M059J (cell line): Measurements from ENCODE around the gene GRIN1. TPM values are rescaled to one million over a fixed set of nuclear protein-coding genes. Genes with fewer than 3 reads are reported as not detected.

ENCODE experiments used
- DNase-seq: peaks from one replicate; pipeline ENCODE4 v3.0.0-alpha.2; 2012; ENCODE audit warnings: low read depth
- total RNA-seq: library from RNA; depleted of rRNA; stranded (reverse); fragments of >200 nt; shearing (Covaris generic); gene quantifications from 2 replicates; pipeline ENCODE4 v1.2.3, GENCODE V29; 2014; rRNA removed

GRIN1 gene
- total RNA-seq, 1 experiment from 2014 or later, result not detected

DNA sequence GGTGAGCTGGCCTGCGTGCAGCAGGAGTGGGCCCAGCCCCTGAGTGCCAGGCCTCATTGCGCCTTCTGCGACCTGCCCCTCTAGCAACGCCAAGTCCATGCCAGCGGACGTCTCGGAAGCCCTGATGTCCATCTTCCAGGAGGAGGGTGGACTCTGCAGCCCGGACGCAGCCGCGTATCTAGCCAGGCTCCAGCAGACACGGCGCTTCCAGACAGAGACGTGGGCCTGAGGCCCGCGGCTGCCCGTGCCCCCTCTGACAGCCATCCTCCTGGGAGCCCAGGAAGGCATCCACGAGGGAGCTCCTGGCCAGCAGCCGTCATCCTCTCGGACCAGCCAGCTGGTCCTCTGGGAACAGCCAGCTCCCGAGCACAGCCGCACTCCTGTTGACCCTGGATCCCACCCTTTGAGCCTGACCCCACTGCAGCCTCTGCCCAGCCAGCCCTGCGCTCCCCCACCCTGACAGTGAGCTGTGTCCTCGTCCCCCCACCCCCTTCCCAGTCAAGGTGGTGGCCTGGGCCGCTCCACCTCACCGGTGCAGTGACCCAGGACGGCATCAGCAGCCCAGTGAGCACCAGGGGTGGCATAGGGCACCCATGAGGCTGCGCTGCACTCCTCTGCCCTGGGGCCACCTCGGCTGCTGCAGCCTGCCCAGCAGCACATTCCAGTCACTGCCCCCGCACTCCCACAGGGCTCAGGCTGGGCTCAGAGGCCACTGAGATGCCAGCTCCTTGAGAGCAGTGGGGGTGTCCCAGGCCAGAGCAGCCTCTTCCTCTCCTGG is 77.4 kb downstream of the GRIN1 start:
- DNase-seq, result no peak

DNA sequence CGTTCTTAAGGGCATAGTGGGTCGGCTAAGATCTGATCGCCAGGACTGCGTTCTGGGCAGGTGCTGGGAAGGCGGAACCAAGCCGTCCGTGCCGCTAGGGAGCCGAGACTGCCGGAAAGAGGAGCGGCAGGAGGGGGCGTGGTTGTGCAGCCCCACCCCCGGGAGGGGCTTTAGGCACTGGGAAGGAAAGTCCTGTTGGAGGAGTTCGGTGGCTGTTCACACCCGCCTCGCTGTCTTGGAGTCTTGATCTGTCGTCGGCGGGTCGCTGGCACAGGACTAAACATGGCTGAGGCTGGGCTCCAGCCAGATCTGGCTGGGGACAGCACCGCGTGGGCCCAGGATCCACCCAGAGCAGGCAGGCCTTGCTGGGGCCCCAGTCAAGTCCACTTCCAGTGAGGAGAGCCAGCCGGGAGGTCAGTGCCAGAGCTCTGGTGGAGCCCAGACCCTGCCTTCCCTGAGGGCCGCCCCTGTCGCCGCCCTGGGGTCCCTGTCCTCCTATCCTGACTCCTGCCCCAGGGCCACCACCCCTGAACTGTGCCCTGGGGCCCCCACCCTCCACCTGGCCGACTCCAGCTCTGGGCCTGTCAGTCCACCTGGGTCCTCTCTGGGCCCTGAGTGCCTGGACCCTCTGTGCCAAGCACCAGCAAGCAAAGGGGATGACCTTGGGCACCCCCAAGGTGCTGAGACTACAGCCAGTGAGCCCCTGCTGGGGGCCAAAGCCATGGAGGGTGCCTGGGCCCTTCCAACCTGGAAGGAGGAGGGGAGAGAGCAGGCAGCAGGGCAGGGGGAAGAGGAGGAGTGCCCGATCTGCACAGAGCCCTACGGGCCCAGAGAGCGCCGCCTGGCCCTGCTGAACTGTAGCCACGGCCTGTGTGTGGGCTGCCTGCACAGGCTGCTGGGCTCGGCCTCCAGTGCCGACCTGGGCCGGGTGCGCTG is 78.6 kb downstream of the GRIN1 start:
- DNase-seq, result no peak

DNA sequence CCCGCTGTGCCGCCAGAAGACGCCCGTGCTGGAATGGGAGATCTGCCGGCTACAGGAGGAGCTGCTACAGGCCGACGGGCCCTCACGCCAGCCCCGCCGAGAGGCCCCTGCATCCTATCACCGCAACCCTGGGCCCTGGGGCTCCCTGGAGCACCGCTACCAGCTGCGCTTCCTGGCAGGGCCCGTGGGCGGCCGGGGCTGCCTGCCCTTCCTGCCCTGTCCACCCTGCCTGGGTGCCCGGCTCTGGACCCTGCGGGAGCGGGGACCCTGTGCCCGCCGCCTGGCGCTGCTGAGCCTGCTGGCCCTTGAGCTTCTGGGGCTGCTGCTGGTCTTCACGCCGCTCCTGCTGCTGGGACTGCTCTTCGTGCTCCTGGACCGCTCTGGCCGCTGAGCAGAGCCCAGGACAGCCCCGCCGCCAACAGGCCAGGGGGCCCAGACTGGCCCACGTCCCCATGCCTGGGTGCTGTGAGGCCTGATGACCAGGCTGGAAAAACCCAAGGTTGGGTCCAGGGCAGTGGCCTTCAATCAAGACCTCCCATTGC is 79.3 kb downstream of the GRIN1 start:
- DNase-seq, result no peak

Other genes starting within 250 kb of the GRIN1 start
- 78.4 and 117 TPM in 2 replicates for gene FBXW5, start 194.4 kb upstream of the GRIN1 start, total RNA-seq
- 0.89 TPM in 1 of 2 replicates, not detected in the other for gene C8G, start 193.9 kb upstream of the GRIN1 start, total RNA-seq
- 1.2 TPM in 1 of 2 replicates, not detected in the other for gene LCN12, start 186.9 kb upstream of the GRIN1 start, total RNA-seq
- not detected in 2 replicates for gene PTGDS, start 161.7 kb upstream of the GRIN1 start, total RNA-seq
- not detected in 2 replicates for gene LCNL1, start 156.2 kb upstream of the GRIN1 start, total RNA-seq
- 53.1 and 59.0 TPM in 2 replicates for gene PAXX, start 146.7 kb upstream of the GRIN1 start, total RNA-seq
- 11.0 and 18.9 TPM in 2 replicates for gene CLIC3, start 142.6 kb upstream of the GRIN1 start, total RNA-seq
- gene ABCA2, start 110.9 kb upstream of the GRIN1 start, total RNA-seq, result 9.2 and 10.2 TPM in 2 replicates
- gene FUT7, start 107.1 kb upstream of the GRIN1 start, total RNA-seq, result not detected in 2 replicates
- gene NPDC1, start 93.0 kb upstream of the GRIN1 start, total RNA-seq, result 8.2 and 10.7 TPM in 2 replicates
- gene ENTPD2, start 85.1 kb upstream of the GRIN1 start, total RNA-seq, result not detected in 2 replicates
- 11.8 and 28.5 TPM in 2 replicates for gene SAPCD2, start 68.6 kb upstream of the GRIN1 start, total RNA-seq
- gene UAP1L1, start 61.6 kb upstream of the GRIN1 start, total RNA-seq, result 6.7 and 12.9 TPM in 2 replicates
- 86.8 and 145 TPM in 2 replicates for gene MAN1B1, start 52.2 kb upstream of the GRIN1 start, total RNA-seq
- 26.8 and 30.0 TPM in 2 replicates for gene DPP7, start 24.4 kb upstream of the GRIN1 start, total RNA-seq
- not detected in 2 replicates for gene LRRC26, start 30.9 kb downstream of the GRIN1 start, total RNA-seq
- not detected in 2 replicates for gene TMEM210, start 32.9 kb downstream of the GRIN1 start, total RNA-seq
- gene ANAPC2, start 49.4 kb downstream of the GRIN1 start, total RNA-seq, result 8.6 and 17.6 TPM in 2 replicates
- 99.7 and 110 TPM in 2 replicates for gene SSNA1, start 49.5 kb downstream of the GRIN1 start, total RNA-seq
- 4.5 and 8.5 TPM in 2 replicates for gene TPRN, start 61.6 kb downstream of the GRIN1 start, total RNA-seq
- gene TMEM203, start 66.5 kb downstream of the GRIN1 start, total RNA-seq, result 68.2 and 68.9 TPM in 2 replicates
- gene NDOR1, start 66.5 kb downstream of the GRIN1 start, total RNA-seq, result 14.9 and 17.6 TPM in 2 replicates
- gene RNF208, start 83.1 kb downstream of the GRIN1 start, total RNA-seq, result 0.39 TPM in 1 of 2 replicates, not detected in the other
- gene CYSRT1, start 86.0 kb downstream of the GRIN1 start, total RNA-seq, result 0.44 and 1.0 TPM in 2 replicates
- not detected in 2 replicates for gene RNF224, start 88.3 kb downstream of the GRIN1 start, total RNA-seq
- gene SLC34A3, start 91.7 kb downstream of the GRIN1 start, total RNA-seq, result 0.10 TPM in 1 of 2 replicates, not detected in the other
- 273 and 381 TPM in 2 replicates for gene TUBB4B, start 102.1 kb downstream of the GRIN1 start, total RNA-seq
- not detected in 2 replicates for gene STPG3, start 112.1 kb downstream of the GRIN1 start, total RNA-seq
- 41.8 and 73.9 TPM in 2 replicates for gene NELFB, start 116.2 kb downstream of the GRIN1 start, total RNA-seq
- gene TOR4A, start 138.6 kb downstream of the GRIN1 start, total RNA-seq, result 1.7 TPM in 2 replicates
- gene NRARP, start 163.1 kb downstream of the GRIN1 start, total RNA-seq, result not detected in 2 replicates